ENCODE results near the gene TMC2.

GRCh38 chr20:2515203-2515602 is 21.2 kb upstream of the TMC2 start:
- no peak for TF ChIP-seq EZH2 (IDR thresholded peaks at IDR 0.05; ENCODE audit: borderline replicate concordance, low read depth, low read length, poor library complexity, severe bottlenecking)
- TF ChIP-seq, protein P1, sequence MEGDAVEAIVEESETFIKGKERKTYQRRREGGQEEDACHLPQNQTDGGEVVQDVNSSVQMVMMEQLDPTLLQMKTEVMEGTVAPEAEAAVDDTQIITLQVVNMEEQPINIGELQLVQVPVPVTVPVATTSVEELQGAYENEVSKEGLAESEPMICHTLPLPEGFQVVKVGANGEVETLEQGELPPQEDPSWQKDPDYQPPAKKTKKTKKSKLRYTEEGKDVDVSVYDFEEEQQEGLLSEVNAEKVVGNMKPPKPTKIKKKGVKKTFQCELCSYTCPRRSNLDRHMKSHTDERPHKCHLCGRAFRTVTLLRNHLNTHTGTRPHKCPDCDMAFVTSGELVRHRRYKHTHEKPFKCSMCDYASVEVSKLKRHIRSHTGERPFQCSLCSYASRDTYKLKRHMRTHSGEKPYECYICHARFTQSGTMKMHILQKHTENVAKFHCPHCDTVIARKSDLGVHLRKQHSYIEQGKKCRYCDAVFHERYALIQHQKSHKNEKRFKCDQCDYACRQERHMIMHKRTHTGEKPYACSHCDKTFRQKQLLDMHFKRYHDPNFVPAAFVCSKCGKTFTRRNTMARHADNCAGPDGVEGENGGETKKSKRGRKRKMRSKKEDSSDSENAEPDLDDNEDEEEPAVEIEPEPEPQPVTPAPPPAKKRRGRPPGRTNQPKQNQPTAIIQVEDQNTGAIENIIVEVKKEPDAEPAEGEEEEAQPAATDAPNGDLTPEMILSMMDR (conservative IDR thresholded peaks at IDR 0.05; ENCODE audit: low read depth, low read length), result no peak

Measured in A673 (cell line).